ENCODE measurements around the gene RASSF6.

Gene RASSF6

DNA sequence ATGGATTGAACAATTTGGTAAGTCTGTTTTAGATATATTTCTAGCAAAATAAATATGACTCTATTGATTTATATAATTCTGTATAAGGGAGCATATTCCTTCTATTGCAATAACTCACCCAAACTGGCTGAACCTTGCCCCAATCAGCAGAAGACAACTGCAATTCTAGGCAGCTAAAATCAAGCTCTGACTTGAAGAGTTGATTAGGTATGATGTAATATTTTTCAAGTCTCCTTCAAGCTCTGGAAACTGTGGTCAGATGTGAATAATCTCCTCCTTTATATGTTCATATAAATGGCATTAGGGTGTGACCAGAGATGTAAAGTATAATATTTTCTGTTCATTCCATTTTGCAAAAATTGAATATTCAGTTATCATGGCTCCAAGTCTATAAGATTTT, 8.2 kb downstream of the RASSF6 start:
- DNase-seq (ENCODE audit: low spot score) = no peak

DNA sequence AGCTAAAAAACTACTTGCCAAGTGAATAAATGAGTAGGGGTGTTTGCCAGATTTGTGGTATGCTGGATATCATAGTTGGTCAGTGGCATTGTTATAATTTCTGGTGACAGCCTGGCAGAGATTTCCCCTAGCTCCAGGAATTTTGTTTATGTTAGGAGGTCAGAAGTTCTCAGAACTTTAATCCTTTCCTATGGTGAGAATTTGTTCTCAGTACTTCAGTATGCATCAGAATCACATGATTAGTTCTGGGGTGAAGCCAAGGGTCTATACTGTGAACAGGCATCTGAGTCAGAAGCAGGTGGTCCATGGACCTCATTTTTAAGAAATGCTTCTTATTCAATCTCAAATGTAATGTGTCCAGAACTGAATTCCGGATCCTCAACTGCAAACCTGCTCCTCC, 10.5 kb downstream of the RASSF6 start:
- DNase-seq (ENCODE audit: low spot score) = no peak

DNA sequence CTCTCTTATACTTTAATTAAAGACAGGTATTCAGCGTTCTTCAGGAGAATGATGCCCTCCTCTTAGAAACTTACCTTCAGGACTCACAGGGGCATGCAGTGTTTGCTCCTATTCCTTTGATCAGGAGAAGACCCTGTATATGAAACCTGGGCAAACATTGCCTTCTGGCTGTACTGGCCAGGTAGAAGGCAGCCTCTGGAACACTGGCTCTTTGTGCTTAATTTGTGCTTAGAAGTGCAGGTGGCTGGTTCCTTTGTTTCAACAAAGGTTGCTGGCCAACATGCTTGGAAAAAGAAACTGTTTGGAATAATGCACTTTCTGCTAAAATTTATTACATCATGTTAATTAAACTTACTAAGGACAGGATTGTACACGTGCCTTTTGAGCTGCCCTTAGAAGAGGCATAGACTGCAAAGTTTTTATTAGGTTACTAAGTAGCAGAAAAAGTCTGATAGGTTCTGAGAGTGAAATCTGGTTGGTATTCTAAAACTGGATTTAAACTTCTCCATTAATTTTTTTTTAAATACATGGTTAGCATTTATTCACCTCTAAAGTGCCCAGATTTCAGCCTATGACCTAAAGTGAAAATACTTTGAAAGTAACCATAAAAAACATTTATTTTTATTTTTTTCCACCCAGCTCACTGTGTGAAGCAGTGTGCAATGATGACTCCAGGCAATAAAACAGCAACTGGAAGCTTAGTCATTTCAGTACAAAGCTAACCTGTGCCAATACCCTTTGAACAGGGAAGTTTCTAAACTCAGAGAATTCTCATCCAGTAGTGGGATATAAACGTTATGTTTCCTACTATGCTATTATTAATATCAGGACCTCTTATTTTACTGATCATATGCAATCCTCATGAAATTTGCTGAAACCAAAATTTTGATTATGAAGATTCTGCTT, 11.3 kb downstream of the RASSF6 start:
- peak; percentile 26 for DNase-seq (ENCODE audit: low spot score)

DNA sequence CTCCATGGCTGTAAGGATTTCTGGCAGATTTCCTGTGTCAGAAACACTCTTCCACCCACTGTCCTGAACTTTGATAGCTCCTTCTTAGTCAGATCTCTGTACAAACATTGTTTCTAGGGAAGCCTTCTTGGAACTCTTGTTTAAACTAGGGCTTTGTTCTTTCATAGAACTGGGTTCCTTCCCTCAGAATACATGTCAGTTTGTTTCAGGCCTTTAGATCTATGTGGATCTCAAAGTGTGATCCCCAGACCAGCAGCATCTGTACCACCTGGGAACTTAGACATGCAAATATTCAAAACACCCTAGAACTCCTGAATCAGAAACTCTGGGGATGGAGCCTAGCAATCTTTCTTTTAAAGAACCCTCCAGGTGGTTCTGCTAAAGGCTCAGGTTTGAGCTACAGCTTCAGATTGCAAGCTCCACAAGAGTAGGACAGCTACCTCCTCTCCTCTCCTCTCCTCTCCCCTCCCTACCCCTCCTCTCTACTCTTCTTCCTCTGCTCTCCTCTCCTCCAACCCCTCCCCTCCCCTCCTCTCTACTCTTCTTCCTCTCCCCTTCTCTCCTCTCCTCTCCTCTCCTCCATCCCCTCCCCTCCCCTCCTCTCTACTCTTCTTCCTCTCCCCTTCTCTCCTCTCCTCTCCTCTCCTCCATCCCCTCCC, 12.7 kb downstream of the RASSF6 start:
- DNase-seq (ENCODE audit: low spot score) = peak; percentile 80

DNA sequence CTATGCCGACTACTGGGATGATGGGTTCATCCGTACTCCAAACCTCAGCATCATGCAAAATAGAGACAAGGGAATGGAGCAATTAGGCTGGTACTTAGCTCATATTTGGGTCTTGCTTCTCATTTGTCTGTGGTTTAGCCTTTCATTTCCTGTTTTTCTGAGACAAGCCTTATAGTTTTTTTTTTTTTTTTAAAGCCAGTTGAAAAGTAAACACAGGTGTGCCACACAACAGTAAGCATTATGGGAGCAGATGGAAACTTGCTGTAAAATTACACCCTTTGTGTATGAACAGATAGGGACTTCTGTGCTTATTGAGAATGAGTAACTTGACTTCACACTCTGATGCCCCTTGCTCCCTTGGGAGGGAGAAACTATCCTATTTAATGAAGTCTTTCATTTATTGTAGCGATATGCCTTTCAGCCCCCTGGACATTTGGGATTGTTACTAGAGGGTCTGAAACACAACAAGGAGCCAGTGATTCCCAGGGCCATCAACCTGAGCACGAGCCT, 13.7 kb downstream of the RASSF6 start:
- peak; percentile 92 for DNase-seq (ENCODE audit: low spot score)

DNA sequence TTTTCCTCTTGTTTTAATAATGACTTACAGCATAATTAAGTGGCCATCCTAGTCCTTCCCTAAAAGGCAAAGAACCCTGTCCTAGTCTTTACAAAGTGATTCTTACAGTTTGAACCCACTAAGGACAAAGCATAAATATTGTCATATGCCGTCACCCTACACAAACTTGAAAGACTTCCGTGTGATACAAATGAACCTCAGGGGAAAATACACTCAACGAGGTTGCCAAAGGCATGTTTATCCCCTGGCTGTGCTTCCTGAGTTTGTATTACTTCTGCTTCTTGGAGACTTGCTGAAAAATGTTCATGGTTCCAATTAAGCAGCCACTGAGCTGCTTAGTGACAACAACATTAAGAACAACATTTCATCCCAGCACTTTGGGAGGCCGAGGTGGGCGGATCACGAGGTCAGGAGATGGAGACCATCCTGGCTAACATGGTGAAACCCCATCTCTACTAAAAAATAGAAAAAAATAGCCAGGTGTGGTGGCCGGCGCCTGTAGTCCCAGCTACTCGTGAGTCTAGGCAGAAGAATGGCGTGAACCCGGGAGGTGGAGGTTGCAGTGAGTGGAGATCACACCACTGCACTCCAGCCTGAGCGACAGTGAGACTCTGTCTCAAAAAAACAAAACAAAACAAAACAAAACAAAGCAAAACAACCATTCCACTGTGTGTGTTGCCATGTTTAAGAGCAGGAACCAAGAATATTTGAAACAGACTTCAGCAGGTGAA, 16.2 kb downstream of the RASSF6 start:
- DNase-seq (ENCODE audit: low spot score) = peak; percentile 52

DNA sequence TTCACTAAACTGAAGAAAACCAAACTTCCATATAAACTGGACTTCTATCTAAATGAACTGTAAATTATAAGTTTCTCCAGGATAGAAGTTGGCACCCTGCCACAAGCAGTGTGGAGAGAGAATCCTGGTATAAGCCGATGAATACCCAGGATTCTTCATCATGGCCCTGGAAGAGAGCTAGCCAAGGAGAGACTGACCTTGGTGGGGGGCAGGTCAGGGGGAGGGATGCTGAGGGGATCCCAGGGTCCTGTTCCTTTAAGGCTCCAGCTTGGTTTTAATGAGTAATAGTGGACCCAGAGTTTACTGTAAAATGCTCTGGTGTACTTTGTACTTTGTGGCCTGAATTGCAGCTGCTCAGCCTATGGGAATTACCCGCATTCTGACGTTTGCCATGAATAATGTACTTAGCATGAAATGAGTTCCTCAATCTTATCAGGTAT, 16.9 kb downstream of the RASSF6 start:
- DNase-seq (ENCODE audit: low spot score) = peak; percentile 41

DNA sequence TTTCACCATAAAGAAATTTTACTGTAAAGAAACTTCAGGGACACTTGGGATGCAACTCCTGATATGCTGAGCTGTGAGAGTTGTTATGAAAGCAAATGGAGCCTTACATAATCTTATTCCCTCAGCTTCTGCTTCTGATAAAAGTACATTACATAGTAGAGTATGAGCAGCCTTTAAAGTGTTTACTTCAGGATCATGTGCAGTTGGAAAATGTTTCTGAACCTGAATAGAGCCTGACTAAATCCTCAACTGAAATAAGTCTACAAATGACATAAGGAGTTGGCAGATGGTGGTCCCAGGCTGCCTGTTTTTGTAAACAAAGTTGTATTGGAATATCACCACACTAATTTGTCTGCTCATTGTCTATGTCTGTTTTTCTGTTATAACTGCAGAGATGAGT, 19.3 kb downstream of the RASSF6 start:
- no peak for DNase-seq (ENCODE audit: low spot score)

DNA sequence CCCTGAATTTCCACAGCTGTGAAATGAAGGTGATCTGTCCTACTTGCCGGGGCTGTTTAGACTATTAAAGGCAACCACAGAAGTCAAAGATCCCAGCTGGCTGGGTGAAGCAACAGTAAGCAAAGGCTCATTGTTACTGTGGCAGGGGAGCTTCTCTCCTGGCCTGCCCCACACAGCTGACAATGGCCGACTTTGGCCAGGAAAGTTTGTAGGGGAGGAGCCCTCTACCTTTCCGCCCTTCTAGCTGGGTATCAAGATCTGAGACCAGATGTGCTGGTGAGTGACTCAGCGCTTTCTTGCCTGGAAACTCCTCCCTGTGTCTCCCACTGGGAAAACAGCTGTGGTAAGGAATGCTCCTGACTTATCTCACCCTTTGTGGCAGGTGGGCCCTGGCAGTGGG, 21.1 kb downstream of the RASSF6 start:
- peak; percentile 54 for DNase-seq (ENCODE audit: low spot score)

DNA sequence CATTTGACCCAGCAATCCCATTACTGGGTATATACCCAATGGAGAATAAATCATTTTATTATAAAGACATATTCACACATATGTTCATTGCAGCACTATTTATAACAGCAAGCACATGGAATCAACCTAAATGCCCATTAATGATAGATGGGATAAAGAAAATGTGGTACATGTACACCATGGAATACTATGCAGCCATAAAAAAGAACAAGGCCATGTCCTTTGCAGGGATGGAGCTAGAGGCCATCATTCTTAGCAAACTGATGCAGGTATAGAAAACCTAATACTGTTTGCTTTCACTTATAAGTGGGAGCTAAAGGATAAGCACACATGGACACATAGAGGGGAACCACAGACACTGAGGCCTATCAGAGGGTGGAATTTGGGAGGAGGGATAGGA, 22.6 kb downstream of the RASSF6 start:
- no peak for DNase-seq (ENCODE audit: low spot score)

DNA sequence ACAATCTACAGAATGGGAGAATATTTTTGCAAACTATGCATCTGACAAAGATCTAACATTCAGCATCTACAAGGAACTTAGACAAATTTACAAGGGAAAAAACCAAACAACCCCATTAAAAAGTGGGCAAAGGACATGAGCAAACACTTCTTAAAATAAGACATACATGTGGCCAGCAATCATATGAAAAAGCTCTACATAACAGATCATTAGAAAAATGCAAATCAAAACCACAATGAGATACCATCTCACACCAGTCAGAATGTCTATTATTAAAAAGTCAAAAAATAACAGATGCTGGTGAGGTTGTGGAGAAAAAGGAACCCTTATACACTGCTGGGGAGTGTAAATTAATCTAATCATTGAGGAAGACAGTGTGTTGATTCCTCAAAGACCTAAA, 23.1 kb downstream of the RASSF6 start:
- peak; percentile 70 for DNase-seq (ENCODE audit: low spot score)

DNA sequence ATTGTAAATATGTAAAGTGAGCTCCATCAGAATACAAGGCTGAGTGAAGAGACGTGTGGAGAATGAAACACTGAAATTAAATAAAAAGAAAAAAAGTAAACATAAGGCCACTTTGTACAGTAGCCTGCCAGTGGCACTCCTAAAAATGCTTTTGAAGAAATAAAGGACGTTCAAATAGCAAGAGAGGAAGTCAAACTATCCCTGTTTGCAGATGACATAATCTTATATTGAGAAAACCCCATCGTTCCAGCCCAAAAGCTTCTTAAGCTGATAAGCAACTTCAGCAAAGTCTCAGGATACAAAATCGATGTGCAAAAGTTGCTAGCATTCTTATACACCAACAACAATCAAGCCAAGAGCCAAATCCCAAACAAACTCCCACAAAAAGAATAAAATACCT, 24.2 kb downstream of the RASSF6 start:
- DNase-seq (ENCODE audit: low spot score) = no peak

DNA sequence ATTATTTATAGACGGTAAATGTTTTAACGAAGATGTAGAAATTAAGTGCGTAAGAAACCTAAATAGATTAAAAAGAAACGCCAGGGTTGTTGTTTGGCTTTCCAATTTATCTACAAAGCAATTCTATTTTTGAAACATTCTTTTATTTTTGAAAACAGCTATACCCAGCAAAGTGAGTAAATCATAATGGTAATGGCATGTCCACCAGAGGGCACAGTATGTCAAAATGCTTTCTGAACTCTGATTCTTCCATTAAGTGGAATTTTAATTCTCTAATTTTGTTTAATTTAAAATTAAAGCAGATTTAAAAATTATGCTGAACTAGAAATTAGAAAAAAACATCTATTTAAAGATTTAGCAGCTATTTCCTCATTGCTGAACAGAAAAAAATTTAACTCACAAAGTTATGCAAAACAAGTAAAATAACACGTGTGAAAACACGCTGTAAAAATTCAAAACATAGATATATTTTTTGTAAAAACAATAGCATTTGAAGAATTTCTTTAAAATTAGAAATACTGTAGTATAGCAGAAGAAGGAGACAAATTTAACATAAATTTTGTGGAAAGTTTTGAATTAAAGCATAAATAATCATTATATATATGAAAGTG, 26.5 kb downstream of the RASSF6 start:
- peak; percentile 78 for DNase-seq (ENCODE audit: low spot score)

DNA sequence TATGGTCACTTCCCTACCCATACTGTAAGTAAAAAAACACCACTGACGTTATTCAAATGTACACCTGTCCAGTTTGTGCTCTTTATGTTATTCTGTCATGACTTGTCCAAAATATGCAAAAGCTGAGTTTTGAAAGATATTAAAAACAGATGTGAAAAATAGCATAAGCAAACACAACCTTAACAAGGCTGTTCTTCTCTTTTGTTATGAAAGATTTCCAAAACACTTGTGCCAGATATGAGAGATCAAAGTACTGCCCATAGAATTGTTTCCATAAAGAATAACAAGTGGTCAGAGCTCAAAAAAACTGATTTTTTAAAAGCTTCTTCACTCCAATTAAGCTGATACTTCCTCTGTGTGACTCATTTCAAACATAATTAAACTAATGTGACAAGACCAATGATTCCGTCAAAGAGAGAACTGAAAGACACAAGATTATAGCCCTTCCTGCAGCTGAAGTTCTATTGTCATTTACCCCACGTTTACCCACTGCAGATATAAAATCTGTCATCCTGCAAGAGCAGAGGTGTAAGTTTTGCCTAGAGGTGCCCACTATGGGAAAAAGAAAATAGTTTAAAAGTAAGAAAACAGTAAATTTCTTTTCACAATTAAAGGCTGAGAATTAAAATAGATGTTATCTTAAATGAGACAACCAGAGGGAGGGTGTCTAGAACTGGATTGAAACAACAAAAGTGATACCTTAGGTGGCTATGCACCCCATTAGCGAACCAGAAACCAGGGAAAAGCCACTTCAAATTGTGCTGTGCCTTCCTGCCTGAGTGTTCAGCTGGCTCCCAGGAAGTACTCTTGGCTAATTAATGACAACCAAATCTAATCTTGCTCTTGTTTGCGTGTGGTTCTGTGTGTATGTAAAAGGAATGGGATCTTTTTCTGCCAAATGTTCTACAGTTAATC, 30.1 kb downstream of the RASSF6 start:
- peak; percentile 89 for DNase-seq (ENCODE audit: low spot score)

DNA sequence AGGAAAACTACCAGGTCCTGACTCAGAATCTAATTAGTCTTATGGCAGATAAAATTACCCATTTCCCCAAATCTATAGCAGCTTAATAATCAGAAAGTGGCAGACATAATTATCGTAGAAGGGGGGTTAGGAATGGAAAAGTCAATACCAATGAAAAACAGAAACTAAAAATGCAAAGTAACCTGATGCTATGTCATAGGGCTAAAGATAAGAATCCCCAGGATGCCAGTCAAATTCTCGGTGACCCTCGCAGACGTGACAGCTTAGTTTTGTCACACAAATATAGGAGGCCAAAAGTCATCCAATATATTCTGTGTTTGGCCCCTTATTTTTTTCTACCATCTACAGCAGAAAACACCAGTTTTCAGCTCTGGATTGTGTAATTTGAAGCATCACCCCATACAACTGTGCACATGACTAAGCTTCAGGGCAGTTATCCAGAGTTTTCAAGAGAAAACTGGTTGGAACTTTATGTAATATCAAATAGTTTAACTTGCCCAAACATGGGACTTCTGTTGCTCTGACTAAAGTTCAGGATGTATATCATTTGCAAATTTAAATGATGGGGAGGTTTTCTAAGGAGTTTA, 30.9 kb downstream of the RASSF6 start:
- peak; percentile 83 for DNase-seq (ENCODE audit: low spot score)

DNA sequence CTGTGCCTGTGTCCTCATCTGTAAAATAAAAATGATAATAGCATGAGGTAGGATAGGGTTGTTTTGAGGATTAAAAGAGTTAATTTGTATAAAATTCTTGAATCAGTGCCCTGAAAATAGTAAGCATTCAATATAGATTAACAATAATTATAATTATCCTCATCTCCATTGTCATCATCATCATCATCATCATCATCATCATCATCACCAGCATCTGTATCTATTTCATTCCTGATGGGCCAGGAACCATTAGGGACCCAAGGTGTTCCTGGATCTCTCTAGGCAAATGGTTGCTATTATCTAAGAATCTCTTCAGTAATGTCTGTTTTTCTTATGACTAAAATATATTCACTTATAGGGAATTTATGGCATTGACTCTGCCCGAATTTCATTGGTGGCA, 31.6 kb downstream of the RASSF6 start:
- no peak for DNase-seq (ENCODE audit: low spot score)

DNA sequence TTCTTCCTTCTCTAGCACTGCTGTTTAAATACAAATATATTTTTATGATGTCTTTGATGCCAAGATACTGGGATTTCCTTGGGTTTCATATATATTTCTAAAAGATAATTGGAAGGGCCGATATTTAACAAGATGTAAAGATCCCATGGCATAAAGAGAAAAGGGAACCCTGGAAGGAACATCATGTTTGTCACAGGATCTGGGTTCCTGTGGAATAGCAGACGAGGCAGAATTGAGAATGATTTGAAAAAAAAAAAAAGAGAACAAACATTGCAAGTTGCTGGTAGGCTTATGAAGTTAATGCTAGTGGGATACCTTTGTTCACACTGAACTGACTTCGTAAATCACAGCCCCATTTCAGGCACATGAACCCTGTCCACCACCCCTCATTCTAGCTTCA, 33.6 kb downstream of the RASSF6 start:
- DNase-seq (ENCODE audit: low spot score) = no peak

DNA sequence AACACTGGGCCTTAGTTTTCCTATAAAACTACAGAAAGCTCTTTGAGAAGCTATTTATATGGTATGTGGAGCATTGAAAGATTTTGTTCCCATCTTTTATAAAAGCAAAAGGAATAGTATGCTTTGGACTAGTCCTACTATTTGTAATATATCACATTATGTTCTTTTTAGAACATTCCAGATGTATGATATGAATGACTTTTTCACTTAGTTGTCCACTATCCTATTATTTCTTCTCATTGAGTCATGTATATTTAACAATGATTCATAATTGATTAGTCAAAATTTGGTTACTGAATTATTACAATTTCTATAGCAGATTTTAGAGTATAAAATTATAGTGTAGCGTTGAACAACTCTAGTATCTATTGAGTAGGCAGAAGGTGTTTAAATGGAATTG, 34.2 kb downstream of the RASSF6 start:
- no peak for DNase-seq (ENCODE audit: low spot score)

DNA sequence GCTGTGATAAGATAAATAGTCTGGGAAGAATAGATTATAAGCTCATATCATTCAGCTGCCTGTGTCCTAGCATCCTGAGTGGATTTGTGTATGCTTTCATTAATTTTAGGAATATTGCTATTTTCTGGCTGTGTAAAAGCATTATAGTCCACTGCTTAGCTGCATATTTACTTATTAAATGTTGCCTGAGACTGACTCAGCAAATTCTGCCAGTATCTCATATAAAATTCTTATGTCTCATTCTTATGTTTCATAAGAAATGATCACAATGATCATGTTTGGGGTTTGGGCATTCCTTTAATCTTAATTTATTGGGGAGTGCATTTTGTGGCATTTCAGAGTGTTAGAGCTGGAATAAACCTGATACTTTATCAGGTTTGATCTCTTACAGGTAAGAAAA, 34.9 kb downstream of the RASSF6 start:
- DNase-seq (ENCODE audit: low spot score) = no peak

DNA sequence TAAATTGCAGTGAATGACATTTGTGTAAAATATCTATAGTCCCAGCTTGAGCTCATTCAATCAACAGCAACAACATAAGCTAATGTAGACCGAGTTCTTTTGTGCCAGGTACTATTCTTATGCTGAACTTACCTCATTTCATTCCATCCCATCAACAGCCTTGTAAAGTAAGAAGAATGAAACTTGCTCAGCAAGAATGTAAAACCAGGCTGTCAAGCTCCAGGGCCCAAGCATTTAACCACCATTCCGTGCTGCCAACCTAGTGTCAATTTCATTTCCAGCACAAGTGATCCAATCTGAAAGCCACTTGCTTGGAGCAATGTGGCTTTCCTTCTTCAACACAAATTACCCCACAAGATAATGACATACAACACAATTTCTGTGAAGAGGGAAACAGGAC, 36.6 kb downstream of the RASSF6 start:
- no peak for DNase-seq (ENCODE audit: low spot score)

DNA sequence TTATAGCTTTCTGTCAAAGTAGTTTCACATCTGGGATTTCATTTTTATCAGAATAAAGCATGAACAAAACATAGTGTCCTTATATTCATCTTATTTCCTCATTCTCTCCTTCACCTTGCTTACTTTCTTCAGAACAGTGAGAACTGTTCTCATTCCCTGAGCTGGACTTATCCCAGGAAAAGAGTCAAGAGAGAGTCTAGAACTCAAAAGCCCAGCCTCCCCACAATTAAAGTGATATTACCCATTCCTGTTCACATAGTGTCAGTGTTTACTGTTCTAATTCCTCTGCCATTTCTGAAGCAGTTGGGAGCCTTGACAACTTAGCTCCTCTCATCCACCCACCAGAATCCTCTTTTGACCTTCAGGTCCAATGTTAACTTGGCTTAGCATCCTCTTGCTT, 42.9 kb downstream of the RASSF6 start:
- DNase-seq (ENCODE audit: low spot score) = no peak
